ENCODE measurements around the gene SAG.

DNA sequence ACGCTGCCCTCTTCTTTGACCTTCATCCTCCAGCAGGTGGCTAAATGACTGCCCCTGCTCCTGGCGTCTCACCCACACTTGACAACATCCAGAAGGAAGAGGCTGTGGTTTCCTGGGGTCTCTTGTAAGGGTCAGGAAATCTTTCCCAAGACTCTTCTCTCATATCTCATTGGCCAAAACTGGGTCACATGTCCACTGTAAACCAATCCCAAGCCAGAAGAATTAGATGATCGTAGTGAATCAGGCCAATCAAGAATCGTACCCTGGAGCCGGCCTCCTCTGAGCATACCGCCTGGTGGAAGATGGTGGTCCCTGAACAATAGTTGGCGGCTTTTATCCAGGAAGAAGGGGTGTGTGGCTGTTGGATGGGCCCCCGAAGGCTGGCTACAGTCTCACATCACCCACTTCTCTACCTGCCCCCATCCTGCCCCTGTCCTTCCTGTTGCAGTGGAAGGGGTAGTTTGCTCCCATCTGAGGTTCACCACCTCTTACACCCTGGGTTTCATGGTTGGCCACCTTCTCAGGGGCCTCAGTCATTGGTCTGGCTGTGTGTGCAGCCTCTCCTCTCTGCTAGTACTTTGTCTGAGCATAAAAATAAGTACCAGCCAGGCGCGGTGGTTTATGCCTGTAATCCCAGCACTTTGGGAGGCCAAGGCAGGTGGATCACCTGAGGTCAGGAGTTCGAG, 3.8 kb downstream of the SAG start:
- no peak for TF ChIP-seq ZNF217 (IDR thresholded peaks at IDR 0.05)
- TF ChIP-seq, protein P1, sequence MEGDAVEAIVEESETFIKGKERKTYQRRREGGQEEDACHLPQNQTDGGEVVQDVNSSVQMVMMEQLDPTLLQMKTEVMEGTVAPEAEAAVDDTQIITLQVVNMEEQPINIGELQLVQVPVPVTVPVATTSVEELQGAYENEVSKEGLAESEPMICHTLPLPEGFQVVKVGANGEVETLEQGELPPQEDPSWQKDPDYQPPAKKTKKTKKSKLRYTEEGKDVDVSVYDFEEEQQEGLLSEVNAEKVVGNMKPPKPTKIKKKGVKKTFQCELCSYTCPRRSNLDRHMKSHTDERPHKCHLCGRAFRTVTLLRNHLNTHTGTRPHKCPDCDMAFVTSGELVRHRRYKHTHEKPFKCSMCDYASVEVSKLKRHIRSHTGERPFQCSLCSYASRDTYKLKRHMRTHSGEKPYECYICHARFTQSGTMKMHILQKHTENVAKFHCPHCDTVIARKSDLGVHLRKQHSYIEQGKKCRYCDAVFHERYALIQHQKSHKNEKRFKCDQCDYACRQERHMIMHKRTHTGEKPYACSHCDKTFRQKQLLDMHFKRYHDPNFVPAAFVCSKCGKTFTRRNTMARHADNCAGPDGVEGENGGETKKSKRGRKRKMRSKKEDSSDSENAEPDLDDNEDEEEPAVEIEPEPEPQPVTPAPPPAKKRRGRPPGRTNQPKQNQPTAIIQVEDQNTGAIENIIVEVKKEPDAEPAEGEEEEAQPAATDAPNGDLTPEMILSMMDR (IDR thresholded peaks at IDR 0.05 in 2 of 3, conservative IDR thresholded peaks at IDR 0.05 in 1 of 3; ENCODE audit: control insufficient read depth in 2 of 3, extremely low read depth in 1 of 3, insufficient read depth in 1 of 3, low read depth in 3 of 3, low read length in 3 of 3) = no peak
- no peak for TF ChIP-seq MAX (IDR thresholded peaks at IDR 0.05; ENCODE audit: low read depth, low read length)
- no peak for TF ChIP-seq CEBPZ (IDR thresholded peaks at IDR 0.05; ENCODE audit: low read depth, low read length)
